HG02943 (cell line): Measurements from ENCODE around the gene P3H2.

Experiments used
- ATAC-seq: cut with Tn5 transposase; IDR thresholded peaks from one replicate; pipeline ENCODE4 v1.9.1; 2021; ENCODE audit warnings: mild to moderate bottlenecking, low read depth, moderate library complexity; ENCODE audit not compliant: unreplicated experiment

P3H2 gene

GRCh38 chr3:190024912-190025311 is 95.8 kb downstream of the P3H2 start:
- no peak for ATAC-seq

- ATAC-seq = no peak
Observed at GRCh38 chr3:190019844-190020243, 100.9 kb downstream of the P3H2 start.

- ATAC-seq = no peak
Observed at GRCh38 chr3:190019006-190019405, 101.7 kb downstream of the P3H2 start.

GRCh38 chr3:190018460-190018859 is 102.2 kb downstream of the P3H2 start:
- no peak for ATAC-seq

- no peak for ATAC-seq
Observed at GRCh38 chr3:190017521-190018288, 103.0 kb downstream of the P3H2 start.

- no peak for ATAC-seq
Observed at GRCh38 chr3:190016966-190017365, 103.7 kb downstream of the P3H2 start.

- no peak for ATAC-seq
Observed at GRCh38 chr3:190014940-190015339, 105.8 kb downstream of the P3H2 start.

- ATAC-seq = no peak
Observed at GRCh38 chr3:190013943-190014924, 106.5 kb downstream of the P3H2 start.

- ATAC-seq = no peak
Observed at GRCh38 chr3:190012784-190013183, 107.9 kb downstream of the P3H2 start.

GRCh38 chr3:190012314-190012782 is 108.3 kb downstream of the P3H2 start:
- no peak for ATAC-seq

GRCh38 chr3:190010486-190010885 is 110.2 kb downstream of the P3H2 start:
- ATAC-seq = no peak

GRCh38 chr3:190009614-190010013 is 111.1 kb downstream of the P3H2 start:
- ATAC-seq = no peak

- no peak for ATAC-seq
Observed at GRCh38 chr3:190008432-190008831, 112.3 kb downstream of the P3H2 start.

GRCh38 chr3:190005343-190006113 is 115.2 kb downstream of the P3H2 start:
- ATAC-seq = no peak

GRCh38 chr3:190004656-190005055 is 116.0 kb downstream of the P3H2 start:
- ATAC-seq = no peak

GRCh38 chr3:190003681-190004123 is 117.0 kb downstream of the P3H2 start:
- ATAC-seq = no peak

- ATAC-seq = no peak
Observed at GRCh38 chr3:190003068-190003467, 117.6 kb downstream of the P3H2 start.

- no peak for ATAC-seq
Observed at GRCh38 chr3:190001426-190001825, 119.3 kb downstream of the P3H2 start.

- no peak for ATAC-seq
Observed at GRCh38 chr3:190000861-190001196, 119.9 kb downstream of the P3H2 start.

- ATAC-seq = no peak
Observed at GRCh38 chr3:190000187-190000860, 120.4 kb downstream of the P3H2 start.
